HG03175 (cell line): ENCODE measurements around the gene MOSMO.
"Not testable (repeated sequence)": the region's sequence is repeated elsewhere in the genome, so short reads cannot be mapped to it uniquely, and the experiment has no call there.

ENCODE experiments used
- ATAC-seq: cut with Tn5 transposase; IDR thresholded peaks from one replicate; pipeline ENCODE4 v1.9.1; 2021; ENCODE audit warnings: mild to moderate bottlenecking, moderate library complexity; ENCODE audit not compliant: unreplicated experiment

Gene MOSMO

GRCh38 chr16:22091721-22092120 is 83.8 kb downstream of the MOSMO start:
- no peak for ATAC-seq

DNA sequence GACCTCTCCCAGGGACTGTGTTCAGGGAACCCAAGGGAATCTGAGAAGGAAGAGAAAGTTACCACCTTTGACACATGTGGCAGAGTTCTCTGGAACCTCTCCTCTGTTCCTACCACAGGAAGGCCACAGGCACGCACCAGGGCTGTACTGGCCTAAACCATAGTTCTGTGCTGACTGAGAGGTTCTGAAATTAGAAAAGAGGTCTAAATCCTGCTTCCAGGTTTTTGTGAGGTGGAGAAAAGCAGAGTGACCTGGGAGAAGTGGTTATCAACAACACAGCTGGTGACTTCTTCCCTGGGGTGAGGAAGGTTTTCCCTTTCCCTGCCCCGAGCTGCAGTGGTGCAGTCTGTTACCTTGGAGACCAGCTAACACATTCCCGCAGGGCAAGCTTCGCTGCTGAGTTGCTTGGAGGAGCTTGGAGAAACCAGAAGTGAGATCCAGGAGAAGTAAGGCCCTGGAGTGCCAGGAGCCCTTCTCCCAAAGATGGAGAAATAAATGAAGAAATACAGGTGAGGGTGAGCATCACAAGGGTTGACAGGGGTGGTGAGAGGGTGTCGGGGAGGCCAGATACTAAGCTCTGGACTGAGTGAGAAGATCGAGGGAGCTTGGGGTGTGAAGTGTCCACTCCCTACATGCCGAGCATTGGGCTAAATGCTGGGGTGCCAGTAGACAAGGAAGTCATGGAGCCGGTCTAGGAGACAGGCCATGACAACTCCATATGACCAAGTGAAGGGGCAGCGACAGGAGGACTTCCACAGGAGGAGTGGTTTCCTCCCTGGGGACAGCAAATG is 84.4 kb downstream of the MOSMO start, which contains the start of gene VWA3A:
TSS of gene VWA3A (plus strand) at position 399 of the 791 bp plus-strand sequence. CDS start at position 496, 97 bp downstream.
- no peak for ATAC-seq

GRCh38 chr16:22093331-22093730 is 85.4 kb downstream of the MOSMO start:
- ATAC-seq = no peak

- no peak for ATAC-seq
Observed at GRCh38 chr16:22093996-22094395, 86.1 kb downstream of the MOSMO start.

DNA sequence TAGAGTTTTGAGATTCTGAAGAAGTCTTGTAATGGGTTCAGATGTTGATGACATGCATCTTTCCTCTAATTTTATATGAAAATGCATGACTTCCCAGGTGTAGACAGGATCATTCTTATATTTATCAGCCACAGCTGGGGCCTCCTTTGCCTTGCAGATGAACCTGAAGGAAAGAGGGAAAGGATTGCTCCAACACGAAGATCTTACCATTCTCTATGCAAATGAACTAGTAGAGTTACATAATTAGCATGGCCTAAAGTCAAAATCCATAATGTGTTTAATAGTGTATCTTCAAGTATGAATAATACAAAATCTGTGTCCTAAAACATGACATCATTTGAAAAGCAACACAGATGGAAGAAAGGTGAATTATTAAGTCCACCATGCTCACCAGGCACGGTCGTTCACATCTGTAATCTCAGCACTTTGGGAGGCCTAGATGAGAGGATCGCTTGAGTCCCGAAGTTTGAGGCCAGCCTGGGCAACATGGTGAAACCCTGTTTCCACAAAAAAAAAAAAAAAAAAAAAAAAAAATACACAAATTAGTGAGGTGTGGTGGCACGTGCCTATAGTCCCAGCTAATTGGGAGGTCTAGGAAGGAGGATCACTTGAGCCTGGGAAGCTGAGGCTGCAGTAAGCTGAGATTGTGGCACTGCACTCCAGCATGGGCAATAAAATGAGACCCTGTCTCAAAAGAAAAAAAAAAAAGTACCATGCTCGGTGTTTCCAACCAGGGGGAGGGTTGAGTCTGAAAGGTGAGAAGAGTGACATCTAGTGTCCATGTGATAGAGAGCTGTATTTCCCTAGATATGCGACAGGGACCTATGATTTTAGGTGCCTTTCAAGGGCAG is 90.7 kb downstream of the MOSMO start:
- no peak for ATAC-seq

DNA sequence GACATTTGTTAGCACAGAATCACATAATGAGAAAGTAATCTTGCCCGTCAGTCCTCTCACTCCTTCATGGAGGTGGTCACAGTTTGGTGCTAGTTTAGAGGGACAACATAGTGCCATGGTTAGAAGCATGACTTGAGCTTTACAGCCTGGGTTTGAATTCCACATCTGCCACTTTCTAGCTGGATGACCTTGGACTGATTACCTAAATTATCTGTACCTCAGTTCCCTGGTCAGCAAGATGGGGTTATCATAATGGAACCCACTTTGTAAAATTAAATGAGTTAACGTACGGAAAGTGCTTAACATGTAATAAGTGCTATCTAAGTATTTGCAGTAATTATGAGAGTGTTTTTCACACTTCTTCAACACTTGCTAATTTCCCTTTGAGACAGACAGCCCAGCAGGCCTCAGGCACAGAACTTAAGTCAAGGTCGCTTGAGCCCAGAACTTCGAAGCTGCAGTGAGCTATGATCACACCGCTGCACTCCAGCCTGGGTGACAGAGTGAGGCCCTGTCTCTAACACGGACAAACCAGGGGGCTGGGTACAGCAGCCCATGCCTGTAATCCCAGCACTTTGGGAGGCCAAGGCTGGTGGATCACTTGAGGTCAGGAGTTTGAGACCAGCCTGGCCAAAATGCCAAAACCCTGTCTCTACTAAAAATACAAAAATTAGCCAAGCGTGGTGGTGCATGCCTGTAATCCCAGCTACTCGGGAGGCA is 91.5 kb downstream of the MOSMO start:
- no peak for ATAC-seq

- ATAC-seq = no peak
Observed at GRCh38 chr16:22103441-22103840, 95.5 kb downstream of the MOSMO start.

- no peak for ATAC-seq
Observed at GRCh38 chr16:22109258-22109898, 101.5 kb downstream of the MOSMO start.

DNA sequence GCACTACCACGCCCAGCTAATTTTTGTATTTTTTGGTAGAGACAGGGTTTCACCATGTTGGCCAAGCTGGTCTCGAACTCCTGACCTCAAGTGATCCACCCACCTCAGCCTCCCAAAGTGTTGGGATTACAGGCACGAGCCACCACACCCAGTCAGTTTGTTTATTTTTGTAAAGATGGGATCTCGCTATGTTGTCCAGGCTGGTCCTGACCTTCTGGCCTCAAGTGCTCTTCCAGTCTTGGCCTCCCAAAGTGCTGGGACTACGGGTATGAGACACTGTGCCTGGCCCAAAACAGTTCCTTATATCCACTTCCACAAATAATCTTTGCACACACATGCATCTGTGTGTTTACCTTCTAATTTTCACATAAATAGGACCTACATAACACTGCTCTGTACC is 103.7 kb downstream of the MOSMO start:
- ATAC-seq = not testable (repeated sequence)

GRCh38 chr16:22116095-22116700 is 108.3 kb downstream of the MOSMO start:
- ATAC-seq = no peak

- ATAC-seq = no peak
Observed at GRCh38 chr16:22117609-22118008, 109.7 kb downstream of the MOSMO start.

DNA sequence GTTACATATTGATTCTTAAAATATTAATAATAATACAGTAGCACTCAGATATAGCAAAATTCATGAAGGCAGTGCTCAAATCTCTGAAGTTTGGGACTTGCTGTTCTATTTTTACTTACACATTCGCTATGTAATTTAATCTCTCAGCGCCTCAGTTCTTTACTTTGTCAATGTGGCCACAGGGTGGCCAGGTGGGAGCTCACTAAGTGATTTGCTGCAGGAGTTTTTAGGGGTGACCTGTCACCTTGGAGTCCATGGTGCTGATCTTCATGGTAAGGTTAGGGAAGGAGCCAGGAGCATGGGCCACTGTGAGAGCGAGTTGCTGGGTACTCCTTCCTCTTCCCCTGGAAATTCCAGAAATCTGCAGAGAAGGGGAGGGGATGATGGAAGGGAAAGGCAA is 112.5 kb downstream of the MOSMO start:
- ATAC-seq = no peak

DNA sequence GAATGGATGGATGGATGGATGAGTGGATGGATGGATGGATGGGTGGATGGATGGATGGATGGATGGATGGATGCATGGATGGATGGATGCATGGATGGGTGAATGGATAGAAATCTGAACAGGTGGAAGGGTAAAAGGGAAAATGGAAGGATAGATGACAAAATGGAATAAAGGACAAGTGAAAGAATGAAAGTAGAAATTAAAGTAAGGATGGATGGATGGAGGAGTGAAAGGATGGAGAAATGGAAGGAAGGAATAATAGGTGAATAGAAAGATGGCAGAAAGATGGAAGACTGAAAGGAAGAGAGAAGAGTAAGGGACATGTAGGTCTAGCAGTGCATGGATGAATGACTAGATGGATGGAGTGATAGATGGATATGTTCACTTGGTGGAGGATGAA is 114.3 kb downstream of the MOSMO start:
- ATAC-seq = no peak

DNA sequence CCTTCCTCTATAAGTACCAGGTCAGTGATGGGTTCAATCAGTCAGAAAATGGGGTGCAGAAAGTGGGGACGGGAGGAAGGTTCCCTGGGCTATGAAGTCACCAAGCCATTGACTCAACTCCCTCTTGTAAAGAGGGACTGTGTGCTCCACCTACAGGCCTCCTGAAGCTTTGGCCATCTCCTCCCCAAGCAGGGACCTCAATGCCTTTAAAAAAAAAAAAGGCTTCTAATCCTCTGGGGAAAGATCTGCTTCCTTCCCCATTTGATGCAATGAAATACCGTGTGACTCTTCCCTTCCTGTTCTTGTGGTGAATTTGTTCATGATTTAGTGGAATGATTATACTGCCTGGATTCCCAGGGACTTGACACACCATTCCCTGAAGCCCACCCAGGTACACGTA is 115.2 kb downstream of the MOSMO start:
- no peak for ATAC-seq

GRCh38 chr16:22123759-22124490 is 116.0 kb downstream of the MOSMO start:
- no peak for ATAC-seq

DNA sequence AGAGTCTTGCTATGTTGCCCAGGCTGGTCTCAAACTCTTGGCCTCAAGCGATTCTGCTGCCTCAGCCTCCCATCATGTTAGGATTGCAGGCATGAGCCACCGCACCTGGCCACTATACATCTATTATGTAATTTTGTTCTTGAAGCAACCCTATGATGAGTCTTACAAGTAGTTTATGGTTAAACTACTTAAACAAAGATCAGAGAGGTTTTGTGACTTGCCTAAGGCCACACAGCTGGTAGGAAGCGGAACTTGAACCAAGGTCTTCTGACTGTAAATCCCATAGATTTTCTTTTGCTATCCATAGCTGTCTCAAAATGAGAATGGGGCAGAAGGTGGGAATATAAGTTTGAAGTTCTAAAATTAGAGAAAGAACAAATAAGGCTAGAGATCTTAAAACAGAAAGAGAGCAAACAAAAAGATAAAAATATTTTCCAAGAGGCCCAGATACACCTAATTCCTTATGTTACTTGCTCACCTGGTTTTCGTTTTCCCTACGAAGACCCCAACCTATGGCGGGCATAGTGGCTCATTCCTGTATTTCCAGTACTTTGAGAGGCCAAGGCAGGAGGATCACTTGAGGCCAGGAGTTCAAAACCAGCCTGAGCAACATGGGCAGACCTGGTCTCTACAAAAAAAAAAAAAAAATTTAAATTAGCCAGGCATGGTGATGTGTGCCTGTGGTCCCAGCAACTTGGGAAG is 116.8 kb downstream of the MOSMO start:
- ATAC-seq = no peak

DNA sequence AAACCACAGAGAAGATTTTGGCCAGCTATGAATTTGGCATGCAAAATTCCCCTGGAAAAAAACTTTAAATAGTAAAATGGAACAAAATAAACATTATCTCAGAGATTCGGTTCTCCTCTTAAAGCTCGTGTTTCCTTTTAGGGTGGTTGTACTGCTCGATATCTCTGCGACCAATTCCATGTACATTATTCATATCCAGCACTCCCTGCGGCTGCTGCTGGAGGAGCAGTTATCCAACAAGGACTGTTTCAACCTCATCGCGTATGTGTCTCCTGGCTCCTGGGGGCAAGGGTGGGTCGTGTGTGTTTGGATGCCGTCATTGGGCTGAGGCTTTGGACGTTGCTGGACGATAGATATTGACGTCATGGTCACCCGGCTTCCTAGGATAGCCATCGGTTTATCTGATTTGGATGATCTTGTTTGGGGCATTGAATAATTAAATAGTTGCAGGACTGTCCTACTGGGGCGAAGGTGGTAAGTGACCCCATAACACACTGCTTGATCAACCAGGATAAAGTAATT is 118.2 kb downstream of the MOSMO start:
- ATAC-seq = no peak

GRCh38 chr16:22128537-22128936 is 120.6 kb downstream of the MOSMO start:
- not testable (repeated sequence) for ATAC-seq

- ATAC-seq = no peak
Observed at GRCh38 chr16:22130528-22130927, 122.6 kb downstream of the MOSMO start.
